ENCODE measurements around the gene DBNL. TPM values are rescaled to one million over a fixed set of nuclear protein-coding genes. Genes with fewer than 3 reads are reported as not detected.

Gene DBNL
- total RNA-seq, 2 donors from 2014 or later: 118 to 120 TPM

- 86% methylated on average over 8 of the region's 8 CpGs for WGBS
- H3K9me3 ChIP-seq: no peaks in the 10 kb centered on the region
- intact Hi-C loops (cut with DNase I): no loop called here
- H3K36me3 ChIP-seq: peaks cover 18 to 20% of the 10 kb centered on the region in 2 donors
- H3K27ac ChIP-seq: no peak overlapping the region
- no peaks in the 10 kb centered on the region for H3K4me1 ChIP-seq (replicated peaks)
- no peak overlapping the region for H3K4me3 ChIP-seq
- no peaks in the 10 kb centered on the region for H3K27me3 ChIP-seq (replicated peaks; ENCODE audit: insufficient read depth)
- no peak for DNase-seq (ENCODE audit: low spot score)
- TF ChIP-seq POLR2AphosphoS5 (IDR thresholded peaks at IDR 0.05): no peak
- TF ChIP-seq CTCF (IDR thresholded peaks at IDR 0.05): no peak
- TF ChIP-seq POLR2A (IDR thresholded peaks at IDR 0.05): no peak
Measured at GRCh38 chr7:44061645-44062179, 17.2 kb downstream of the DBNL start.

GRCh38 chr7:44062180-44062902 lies 17.8 kb downstream of the DBNL start:
- peaks cover 16 to 18% of the 10 kb centered on the region in 2 donors for H3K36me3 ChIP-seq
- H3K4me1 ChIP-seq (replicated peaks): no peaks in the 10 kb centered on the region
- TF ChIP-seq POLR2AphosphoS5 (IDR thresholded peaks at IDR 0.05): no peak
- TF ChIP-seq CTCF (IDR thresholded peaks at IDR 0.05): no peak
- no peak for TF ChIP-seq POLR2A (IDR thresholded peaks at IDR 0.05)
- H3K27me3 ChIP-seq (replicated peaks; ENCODE audit: insufficient read depth): no peaks in the 10 kb centered on the region
- intact Hi-C loops (cut with DNase I): no loop called here
- no peaks in the 10 kb centered on the region for H3K9me3 ChIP-seq
- WGBS: 81% methylated on average over 10 of the region's 11 CpGs
- DNase-seq (ENCODE audit: low spot score): no peak
- no peak overlapping the region for H3K4me3 ChIP-seq
- no peak overlapping the region for H3K27ac ChIP-seq

- DNase-seq (ENCODE audit: low spot score): no peak
- H3K36me3 ChIP-seq: peaks cover 10 to 18% of the 10 kb centered on the region in 2 donors
- no peaks in the 10 kb centered on the region for H3K9me3 ChIP-seq
- intact Hi-C loops (cut with DNase I): no loop called here
- H3K27me3 ChIP-seq (replicated peaks; ENCODE audit: insufficient read depth): no peaks in the 10 kb centered on the region
- no peak overlapping the region for H3K4me3 ChIP-seq
- H3K27ac ChIP-seq: no peak overlapping the region
- no peaks in the 10 kb centered on the region for H3K4me1 ChIP-seq (replicated peaks)
- WGBS: 77% methylated on average over 3 of the region's 3 CpGs
- TF ChIP-seq CTCF (IDR thresholded peaks at IDR 0.05): no peak
- no peak for TF ChIP-seq POLR2AphosphoS5 (IDR thresholded peaks at IDR 0.05)
- TF ChIP-seq POLR2A (IDR thresholded peaks at IDR 0.05): no peak
Measured at GRCh38 chr7:44062903-44063295, 18.4 kb downstream of the DBNL start.

- no peak for TF ChIP-seq POLR2AphosphoS5 (IDR thresholded peaks at IDR 0.05)
- TF ChIP-seq CTCF (IDR thresholded peaks at IDR 0.05): no peak
- TF ChIP-seq POLR2A (IDR thresholded peaks at IDR 0.05): no peak
- no peaks in the 10 kb centered on the region for H3K4me1 ChIP-seq (replicated peaks)
- DNase-seq (ENCODE audit: low spot score): no peak
- peaks cover 5 to 18% of the 10 kb centered on the region in 2 donors for H3K36me3 ChIP-seq
- no peaks in the 10 kb centered on the region for H3K9me3 ChIP-seq
- H3K27ac ChIP-seq: no peak overlapping the region
- no peaks in the 10 kb centered on the region for H3K27me3 ChIP-seq (replicated peaks; ENCODE audit: insufficient read depth)
- intact Hi-C loops (cut with DNase I): no loop called here
- 59% methylated on average over 10 of the region's 10 CpGs for WGBS
- no peak overlapping the region for H3K4me3 ChIP-seq
Measured at GRCh38 chr7:44063547-44063893, 19.0 kb downstream of the DBNL start.
